Ascending aorta (tissue), 2 donors: ENCODE measurements around the gene PITPNM3. TPM values are rescaled to one million over a fixed set of nuclear protein-coding genes. Genes with fewer than 3 reads are reported as not detected.

Experiments
- DNase-seq, 2 donors: peaks; one replicate each; pipeline ENCODE4 v3.0.0-alpha.2; 2019; ENCODE audit warnings: low spot score in 2 of 2
- H3K27ac ChIP-seq, 2 donors: fragments of 200-600 bp; sonication (generic); one replicate each; pipeline ENCODE4 v1.5.1; 2016 to 2017; ENCODE audit warnings: mild to moderate bottlenecking in 1 of 2
- H3K27me3 ChIP-seq: fragments of 200-600 bp; sonication (generic); one replicate; pipeline ENCODE4 v1.5.1; 2017
- H3K36me3 ChIP-seq, 2 donors: fragments of 200-600 bp; sonication (generic); one replicate each; pipeline ENCODE4 v1.5.1; 2016
- H3K4me1 ChIP-seq, 2 donors: fragments of 200-600 bp; sonication (generic); one replicate each; pipeline ENCODE4 v1.5.1; 2016 to 2017; ENCODE audit warnings: mild to moderate bottlenecking in 1 of 2
- H3K4me3 ChIP-seq, 2 donors: fragments of 200-600 bp; sonication (generic); one replicate each; pipeline ENCODE4 v1.5.1; 2016 to 2017; ENCODE audit warnings: mild to moderate bottlenecking in 1 of 2
- H3K9me3 ChIP-seq, 2 donors: fragments of 200-600 bp; sonication (generic); one replicate each; pipeline ENCODE4 v1.5.1; 2016
- intact Hi-C: fragments of 100-400 bp; cut with DNase I; formaldehyde crosslinking; loops from one replicate; pipeline ENCODE4 v1.15.1; 2023
- total RNA-seq: library from RNA; depleted of rRNA; stranded (reverse); fragments of >200 nt; gene quantifications from one replicate; pipeline ENCODE4 v1.1.0, GENCODE V29; 2016
- TF ChIP-seq, protein P1 (sequence below), 3 experiments: fragments of 200-600 bp in 2 of 3; fragments of 450-650 bp in 1 of 3; sonication (generic) in 2 of 3; IDR thresholded peaks; one replicate each; pipeline ENCODE4 v1.5.1; 2016 to 2019; ENCODE audit warnings: antibody characterized with exemption in 3 of 3, mild to moderate bottlenecking in 1 of 3, moderate library complexity in 1 of 3

Gene PITPNM3
- total RNA-seq, 1 donor from 2014 or later = 10.4 TPM

DNA sequence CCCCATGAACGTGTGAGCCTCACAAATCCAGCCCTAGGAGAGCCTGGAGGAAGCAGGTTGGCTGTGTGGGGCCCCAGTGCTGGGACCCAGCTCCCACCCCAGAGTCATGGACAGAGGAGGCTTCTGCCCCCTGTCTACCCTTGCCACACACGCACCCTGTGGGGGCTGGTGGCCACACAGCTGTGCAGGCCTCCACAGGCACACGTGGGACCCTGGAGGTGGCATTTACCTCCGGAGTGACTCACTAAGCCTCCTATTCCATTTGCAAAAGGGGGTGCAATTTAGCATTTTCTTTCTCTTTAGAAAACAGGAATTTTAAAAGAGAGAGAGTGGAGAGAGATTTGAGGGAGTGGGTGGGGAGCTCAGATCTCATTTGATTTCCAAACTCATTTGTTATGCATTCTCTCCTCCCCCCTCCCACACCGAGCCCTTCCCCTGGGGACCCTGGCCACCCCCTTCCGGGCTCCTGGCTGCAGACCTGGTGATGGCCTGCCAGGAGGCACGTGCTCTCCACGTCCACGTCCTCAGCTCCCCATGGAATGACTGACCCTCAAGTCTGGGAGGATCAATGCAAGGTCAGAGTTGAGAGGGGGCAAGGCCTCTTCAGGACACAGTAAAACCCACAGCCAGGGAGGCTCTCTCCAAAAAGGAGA is 6.8 kb downstream of the PITPNM3 start:
- DNase-seq = no peak
- no peak overlapping the region for H3K4me3 ChIP-seq
- no peaks in the 10 kb centered on the region for H3K36me3 ChIP-seq
- no peaks in the 10 kb centered on the region for H3K4me1 ChIP-seq
- no peaks in the 10 kb centered on the region for H3K27me3 ChIP-seq
- H3K9me3 ChIP-seq = no peaks in the 10 kb centered on the region
- intact Hi-C loops = loop anchor here (10.0 kb wide), 1 partner anchor 65 kb away; no protein-coding TSS in a partner anchor
- no peak overlapping the region for H3K27ac ChIP-seq
- TF ChIP-seq, protein P1, sequence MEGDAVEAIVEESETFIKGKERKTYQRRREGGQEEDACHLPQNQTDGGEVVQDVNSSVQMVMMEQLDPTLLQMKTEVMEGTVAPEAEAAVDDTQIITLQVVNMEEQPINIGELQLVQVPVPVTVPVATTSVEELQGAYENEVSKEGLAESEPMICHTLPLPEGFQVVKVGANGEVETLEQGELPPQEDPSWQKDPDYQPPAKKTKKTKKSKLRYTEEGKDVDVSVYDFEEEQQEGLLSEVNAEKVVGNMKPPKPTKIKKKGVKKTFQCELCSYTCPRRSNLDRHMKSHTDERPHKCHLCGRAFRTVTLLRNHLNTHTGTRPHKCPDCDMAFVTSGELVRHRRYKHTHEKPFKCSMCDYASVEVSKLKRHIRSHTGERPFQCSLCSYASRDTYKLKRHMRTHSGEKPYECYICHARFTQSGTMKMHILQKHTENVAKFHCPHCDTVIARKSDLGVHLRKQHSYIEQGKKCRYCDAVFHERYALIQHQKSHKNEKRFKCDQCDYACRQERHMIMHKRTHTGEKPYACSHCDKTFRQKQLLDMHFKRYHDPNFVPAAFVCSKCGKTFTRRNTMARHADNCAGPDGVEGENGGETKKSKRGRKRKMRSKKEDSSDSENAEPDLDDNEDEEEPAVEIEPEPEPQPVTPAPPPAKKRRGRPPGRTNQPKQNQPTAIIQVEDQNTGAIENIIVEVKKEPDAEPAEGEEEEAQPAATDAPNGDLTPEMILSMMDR (IDR thresholded peaks at IDR 0.05) = no peak

DNA sequence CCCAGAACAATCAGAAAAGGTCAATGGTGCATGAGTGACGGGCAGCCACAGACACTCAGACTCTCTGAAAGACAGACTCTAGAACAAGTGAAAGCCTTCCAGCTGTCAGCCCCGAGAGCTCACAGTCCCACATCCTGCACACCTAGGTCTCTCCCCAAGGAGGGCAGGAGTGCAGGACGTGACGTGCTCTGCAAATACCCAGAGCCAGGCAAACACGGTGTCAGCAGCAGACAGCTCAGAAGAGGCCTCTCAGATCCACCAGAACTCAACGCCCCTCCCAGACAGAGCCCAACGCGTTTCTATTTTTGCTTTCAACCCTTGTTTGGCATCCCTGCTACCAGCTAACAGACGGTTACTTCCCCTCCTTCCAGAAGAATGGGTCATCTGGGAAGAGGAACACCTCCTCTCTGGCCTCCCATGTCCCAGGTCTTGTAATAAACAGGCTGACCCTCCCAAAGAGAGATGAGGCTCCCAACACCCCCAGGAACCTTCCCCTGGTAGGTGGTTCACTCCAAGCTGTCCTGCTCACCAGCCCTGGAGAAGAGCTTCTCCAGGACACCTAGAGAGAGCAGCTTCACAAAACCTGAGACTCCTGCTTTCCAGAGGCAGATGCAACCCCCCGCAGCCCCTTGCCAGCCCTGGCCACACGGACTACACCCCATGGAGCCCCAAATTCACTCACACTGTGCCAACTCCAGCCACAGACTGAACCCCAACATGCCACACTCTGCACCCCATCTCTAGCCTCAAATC is 7.6 kb downstream of the PITPNM3 start:
- DNase-seq = no peak
- Histone ChIP-seq H3K27me3 (no peaks in the 10 kb centered on the region), H3K4me1 (no peaks in the 10 kb centered on the region), H3K4me3 (no peak overlapping the region), H3K27ac (no peak overlapping the region), H3K36me3 (no peaks in the 10 kb centered on the region), H3K9me3 (no peaks in the 10 kb centered on the region)
- intact Hi-C loops = loop anchor here (10.0 kb wide), 1 partner anchor 64 kb away; no protein-coding TSS in a partner anchor
- TF ChIP-seq, protein P1 (IDR thresholded peaks at IDR 0.05) = no peak

DNA sequence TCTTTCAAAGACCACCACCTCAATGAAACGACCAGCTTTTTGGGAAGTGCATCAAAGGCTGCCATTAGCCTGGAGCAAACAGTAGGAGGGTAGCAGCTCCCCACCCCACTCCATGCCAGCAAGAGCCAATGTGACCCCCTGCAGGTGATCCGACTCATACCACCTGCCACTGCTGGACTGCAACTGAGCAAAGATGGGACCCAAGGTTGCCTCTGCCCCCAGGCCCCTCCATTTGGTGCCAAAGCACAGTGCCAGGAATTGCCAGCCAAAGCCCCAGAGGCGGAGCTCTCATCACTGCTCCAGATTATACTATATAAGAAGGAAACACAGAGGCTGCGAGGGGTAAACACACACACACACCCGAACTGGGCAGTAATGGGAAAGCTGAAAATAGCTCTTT is 8.3 kb downstream of the PITPNM3 start:
- Histone ChIP-seq H3K4me1 (no peaks in the 10 kb centered on the region), H3K9me3 (no peaks in the 10 kb centered on the region), H3K27me3 (no peaks in the 10 kb centered on the region), H3K27ac (no peak overlapping the region), H3K36me3 (no peaks in the 10 kb centered on the region), H3K4me3 (no peak overlapping the region)
- DNase-seq = no peak
- intact Hi-C loops = loop anchor here (10.0 kb wide), 1 partner anchor 63 kb away; no protein-coding TSS in a partner anchor
- TF ChIP-seq, protein P1 (IDR thresholded peaks at IDR 0.05) = no peak

DNA sequence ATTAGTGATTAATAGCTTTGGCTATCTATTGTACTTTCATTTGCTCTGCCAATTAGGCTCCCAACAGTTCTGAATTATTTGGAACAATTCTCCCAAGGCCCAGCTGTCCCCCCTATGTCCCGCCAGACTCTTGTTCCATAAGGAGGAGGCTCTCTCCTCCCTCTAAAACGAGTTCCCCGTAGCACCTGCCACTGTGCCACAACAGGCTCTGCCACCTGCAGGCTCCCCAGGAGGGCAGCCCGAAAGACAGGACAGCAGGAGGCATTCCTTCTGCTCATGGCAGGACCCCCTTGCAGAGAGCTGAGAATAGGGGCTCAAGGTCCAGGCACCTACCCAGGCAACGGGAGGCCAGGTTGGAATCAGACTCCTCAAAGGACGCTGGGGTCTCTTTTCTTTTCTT is 9.0 kb downstream of the PITPNM3 start:
- H3K9me3 ChIP-seq = no peaks in the 10 kb centered on the region
- TF ChIP-seq, protein P1 (IDR thresholded peaks at IDR 0.05) = no peak
- no peaks in the 10 kb centered on the region for H3K4me1 ChIP-seq
- H3K27ac ChIP-seq = no peak overlapping the region
- H3K4me3 ChIP-seq = no peak overlapping the region
- no peaks in the 10 kb centered on the region for H3K36me3 ChIP-seq
- no peak for DNase-seq
- intact Hi-C loops = loop anchor here (10.0 kb wide), 1 partner anchor 63 kb away; no protein-coding TSS in a partner anchor
- no peaks in the 10 kb centered on the region for H3K27me3 ChIP-seq

DNA sequence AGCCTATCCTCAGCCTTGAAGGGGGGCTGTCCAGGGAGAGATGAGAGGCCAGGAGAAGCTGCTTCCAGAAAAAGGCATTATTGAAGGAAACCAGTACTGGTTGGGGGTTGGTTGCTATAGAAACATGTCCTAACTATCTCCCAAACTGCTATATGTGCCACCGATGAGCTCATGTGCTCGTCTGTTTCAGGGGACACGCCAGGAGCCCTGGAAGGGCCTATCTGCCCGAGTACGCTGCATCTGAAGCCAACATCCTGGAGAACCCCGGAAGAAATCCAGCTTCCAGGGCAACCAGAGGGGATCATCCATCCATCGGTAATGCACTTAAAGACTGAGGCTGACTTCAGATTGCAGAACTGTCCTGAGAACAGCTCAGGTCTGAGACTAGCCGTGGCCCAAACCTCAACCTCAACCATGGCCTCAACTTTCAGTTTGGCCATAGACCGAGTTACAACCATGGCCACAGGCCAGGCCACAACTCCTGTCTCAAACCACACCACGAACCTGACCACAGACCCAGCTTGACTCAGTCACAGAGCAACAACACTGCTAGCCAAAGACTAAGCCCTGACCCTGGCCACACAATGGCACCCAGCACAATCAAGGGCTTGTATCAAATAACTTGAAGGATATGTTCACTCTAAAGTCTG is 10.2 kb downstream of the PITPNM3 start:
- TF ChIP-seq, protein P1 (IDR thresholded peaks at IDR 0.05) = no peak
- H3K27ac ChIP-seq = no peak overlapping the region

More for the DNA sequence above, 10.2 kb downstream of the PITPNM3 start:
- intact Hi-C loops = loop anchor here (10.0 kb wide), 1 partner anchor 61 kb away; no protein-coding TSS in a partner anchor
- Histone ChIP-seq H3K27me3 (no peaks in the 10 kb centered on the region), H3K4me3 (no peak overlapping the region), H3K9me3 (no peaks in the 10 kb centered on the region), H3K36me3 (no peaks in the 10 kb centered on the region), H3K4me1 (no peaks in the 10 kb centered on the region)
- no peak for DNase-seq
